ENCODE data around the gene SLIRP. TPM values are rescaled to one million over a fixed set of nuclear protein-coding genes. Genes with fewer than 3 reads are reported as not detected.
"Not testable (repeated sequence)": the region's sequence is repeated elsewhere in the genome, so short reads cannot be mapped to it uniquely, and the experiment has no call there.

SLIRP gene
- total RNA-seq = 45.3 TPM

DNA sequence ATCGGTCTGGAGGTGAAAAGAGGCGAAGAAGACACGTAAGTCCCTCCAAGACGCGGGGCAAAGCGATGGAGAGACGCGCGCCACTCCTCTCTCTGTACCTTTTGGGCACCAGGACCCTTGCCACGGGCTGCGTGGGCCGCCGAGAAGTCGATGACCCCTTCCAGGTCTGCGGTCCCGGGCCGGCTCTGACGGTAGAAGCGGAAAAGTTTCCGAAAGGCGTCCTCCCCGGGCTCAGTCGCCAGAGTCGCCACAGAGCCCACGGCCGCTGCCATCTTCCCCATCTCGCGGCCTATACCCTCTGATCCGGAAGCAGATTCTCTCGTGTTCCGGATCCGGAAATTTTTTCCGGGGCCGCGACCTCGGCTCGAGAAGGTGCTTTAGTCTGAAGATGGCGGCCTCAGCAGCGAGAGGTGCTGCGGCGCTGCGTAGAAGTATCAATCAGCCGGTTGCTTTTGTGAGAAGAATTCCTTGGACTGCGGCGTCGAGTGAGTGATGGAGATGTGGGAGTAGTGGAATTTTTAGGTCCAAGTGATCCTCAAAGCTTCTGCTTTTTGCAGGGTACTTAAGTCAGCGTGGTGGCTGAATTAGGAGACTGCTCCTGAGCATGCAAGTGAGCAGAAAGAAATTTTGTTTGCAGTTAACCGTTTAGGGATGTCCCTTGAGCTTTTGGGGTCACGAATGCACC is at the start of gene SLIRP, which contains the start of gene ALKBH1:
SLIRP (plus strand) TSS at position 380 of the 685 bp plus-strand sequence; CDS start at position 389, 9 bp downstream.
ALKBH1 (minus strand) TSS at position 300 of the 685 bp plus-strand sequence; CDS start at position 281, 19 bp downstream.
- peak; percentile 95 for DNase-seq

DNA sequence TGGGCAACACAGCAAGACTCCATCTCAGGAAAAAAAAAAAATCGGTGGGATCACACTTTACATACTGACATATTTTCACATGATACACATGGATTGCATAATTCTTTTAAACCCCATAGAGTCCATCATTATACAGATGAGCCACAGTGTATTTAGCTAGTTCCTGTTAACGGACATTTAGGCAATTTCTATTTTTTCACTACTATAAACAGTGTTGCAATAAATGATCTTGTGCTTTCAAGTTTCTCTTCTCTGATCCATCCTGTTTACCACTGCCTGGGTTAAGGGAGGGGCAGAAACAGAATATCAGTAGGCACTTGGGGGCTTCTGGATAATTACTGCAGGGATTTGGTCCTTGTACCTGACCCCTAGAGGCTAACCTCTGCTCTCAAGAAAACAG is 48.1 kb upstream of the SLIRP start:
- no peak for DNase-seq

DNA sequence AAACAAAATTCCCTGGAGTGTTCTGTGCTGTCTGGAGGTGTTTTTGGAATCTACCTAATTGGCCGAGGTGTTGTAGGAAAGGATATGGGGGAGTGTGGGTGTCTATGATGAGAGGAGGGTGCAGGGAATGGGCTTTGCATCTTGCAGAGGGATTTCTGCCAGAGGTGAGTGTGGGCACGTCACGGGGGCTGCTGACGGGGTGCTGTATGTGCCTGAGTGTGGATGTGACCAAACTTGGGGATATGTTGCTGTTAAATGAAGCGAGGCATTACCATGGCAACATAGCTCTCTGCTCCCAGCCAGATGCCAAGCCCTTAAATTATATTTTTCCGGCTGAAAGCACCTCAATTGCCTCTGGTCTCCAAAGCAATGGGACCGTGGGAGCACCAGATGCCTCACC is 47.1 kb upstream of the SLIRP start:
- peak; percentile 22 for DNase-seq

DNA sequence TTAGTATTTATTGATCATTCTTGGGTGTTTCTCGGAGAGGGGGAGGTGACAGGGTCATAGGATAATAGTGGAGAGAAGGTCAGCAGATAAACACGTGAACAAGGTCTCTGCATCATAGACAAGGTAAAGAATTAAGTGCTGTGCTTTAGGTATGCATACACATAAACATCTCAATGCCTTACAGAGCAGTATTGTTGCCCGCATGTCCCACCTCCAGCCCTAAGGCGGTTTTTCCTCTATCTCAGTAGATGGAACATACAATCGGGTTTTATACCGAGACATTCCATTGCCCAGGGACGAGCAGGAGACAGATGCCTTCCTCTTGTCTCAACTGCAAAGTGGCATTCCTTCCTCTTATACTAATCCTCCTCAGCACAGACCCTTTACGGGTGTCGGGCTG is 46.3 kb upstream of the SLIRP start:
- not testable (repeated sequence) for DNase-seq

DNA sequence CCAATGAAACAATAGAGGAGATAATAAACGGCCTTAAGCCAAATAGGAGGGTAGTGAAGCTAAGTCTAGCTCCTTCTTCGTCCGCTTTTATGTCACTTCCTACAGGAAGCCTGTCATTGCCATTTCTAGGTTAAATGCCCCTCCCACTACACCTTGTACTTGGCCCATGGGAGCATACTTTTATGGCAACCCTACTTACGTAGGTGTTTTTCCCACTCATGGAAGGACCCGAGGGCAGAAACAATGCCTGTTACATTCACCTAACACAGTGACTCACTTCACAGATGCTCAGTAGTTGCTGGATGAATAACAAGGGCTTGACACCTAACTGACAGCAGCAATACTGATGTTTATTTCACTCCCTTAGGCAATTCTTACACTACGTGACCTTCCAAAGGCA is 44.6 kb upstream of the SLIRP start:
- no peak for DNase-seq

DNA sequence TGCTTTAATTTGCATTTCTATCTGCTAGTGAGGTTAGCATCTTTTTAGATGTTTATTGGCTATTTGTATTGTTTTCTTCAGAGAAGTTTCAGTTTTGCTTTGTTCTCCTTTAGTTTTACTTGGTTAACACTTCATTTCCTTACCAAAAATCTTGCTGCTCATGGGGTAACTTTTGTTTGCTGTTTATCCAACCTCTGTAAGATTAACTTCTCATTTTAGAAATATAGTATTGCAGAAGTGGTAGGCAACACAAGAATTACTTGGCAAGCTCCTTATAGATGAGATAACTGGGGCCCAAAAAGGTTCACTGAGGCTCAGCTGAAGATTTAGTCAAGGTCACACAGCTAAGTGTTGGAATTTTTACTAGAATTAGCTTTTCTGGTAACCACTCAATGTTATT is 40.6 kb upstream of the SLIRP start:
- DNase-seq = no peak

DNA sequence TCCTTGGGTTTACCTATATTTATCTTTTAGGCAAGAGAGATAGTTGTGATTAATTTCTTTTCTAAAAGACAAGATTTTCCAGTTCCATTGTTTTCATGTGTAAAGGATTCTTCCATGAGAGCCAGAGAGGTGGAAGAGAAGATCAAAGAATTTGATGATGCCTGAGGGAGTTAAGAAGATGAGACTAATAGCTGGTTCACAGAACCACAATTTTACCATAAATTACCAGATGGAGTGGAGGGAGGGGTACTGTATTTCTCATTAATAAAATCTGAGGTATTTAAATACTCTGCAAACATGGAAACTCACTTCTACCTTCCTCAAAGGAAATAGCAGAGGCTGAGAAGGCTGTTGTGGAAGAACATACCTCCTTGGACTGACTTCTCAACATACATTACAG is 34.7 kb upstream of the SLIRP start:
- no peak for DNase-seq

DNA sequence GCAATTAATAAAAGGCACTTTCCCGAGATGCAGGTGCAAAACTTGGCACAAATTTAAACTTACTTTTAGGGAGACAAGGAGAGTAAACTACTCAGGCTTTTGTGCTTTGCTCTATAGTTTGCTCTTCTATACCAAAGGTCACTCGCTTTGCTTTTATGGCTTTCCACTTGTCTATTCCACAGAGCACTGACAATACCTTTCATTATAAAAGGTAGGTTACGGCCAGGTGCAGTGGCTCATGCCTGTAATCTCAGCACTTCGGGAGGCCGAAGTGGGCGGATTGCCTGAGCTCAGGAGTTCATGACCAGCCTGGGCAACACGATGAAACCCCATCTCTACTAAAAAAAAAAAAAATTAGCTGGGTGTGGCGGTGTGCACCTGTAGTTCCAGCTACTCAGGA is 33.0 kb upstream of the SLIRP start:
- DNase-seq = no peak

DNA sequence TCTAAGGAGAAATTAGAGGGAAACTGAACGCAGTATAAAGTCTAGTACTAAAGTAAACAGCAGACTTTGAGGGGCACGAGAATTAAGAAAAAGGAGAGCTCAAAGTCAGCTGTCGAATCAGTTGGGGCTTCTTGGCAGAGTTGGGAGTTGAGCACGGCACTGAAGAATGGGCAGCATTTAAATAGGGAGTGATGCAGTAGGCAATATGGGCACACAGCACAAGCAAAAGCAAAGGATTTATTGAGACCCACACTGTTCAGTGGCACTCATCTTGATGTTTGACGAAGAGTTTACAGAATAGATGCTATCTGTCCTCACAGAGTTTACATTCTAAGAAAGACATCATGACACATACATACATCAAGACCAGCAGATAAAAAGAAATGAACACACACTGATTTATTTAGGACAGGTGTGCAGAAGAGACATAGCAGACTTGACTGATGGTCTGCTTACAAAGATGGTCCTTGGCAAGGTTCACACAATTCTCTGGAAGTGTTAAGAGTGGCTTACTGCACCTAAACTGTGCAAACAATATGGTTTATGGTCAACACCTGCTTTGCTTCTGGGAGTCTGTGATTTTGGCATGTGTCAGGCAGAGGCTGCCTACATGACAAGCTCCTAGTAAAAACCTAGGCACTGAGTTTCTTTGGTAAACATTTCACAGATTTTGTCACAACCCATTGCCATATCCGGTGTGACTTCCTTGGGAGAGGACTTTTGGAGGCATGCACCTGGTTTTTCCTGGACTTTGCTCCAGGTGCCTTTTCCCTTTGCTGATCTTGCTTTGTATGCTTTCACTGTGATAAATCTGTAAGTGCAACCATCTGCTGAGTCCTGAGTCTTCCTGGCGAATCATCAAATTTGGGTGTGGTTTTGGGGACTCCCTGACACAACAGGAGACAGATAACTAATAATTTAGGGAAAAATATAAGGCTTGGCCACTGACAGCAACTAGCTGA is 26.4 kb upstream of the SLIRP start:
- no peak for DNase-seq

DNA sequence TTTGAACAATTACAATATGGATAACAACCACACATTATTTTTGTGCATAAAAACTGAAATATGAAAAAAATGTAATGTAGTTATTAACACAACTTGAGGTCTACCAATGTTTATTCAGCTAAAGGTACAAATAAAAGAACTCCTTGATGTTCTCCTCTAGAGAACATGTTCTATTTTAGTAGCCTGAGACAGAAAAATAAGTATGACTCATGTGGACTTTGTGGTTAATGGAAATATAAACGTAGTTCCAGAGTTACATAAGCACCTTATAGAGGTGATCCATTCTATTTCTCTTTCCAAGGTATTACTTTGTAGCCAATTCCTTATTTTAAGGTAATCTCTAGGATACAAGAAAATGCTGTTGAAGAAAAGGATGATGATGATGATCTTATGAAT is 25.7 kb upstream of the SLIRP start:
- no peak for DNase-seq

DNA sequence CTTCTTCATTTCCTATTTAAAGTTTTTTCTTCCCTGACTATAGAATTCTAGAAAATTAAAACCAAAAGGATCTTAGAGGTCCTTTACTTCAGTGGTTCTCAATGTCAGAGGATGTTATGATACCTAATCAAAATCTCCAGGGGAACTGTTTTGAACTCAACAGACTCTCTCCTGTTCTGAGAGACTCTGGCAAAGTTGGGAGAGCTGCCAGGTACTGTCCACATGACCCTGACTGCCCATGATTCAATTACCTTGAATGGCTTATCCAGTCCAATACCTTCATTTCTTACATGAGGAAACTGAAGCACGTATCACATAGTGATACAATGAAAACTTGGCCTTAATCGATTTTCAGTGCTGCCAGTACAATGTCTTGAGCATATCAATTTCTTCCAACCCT is 16.6 kb upstream of the SLIRP start:
- DNase-seq = no peak

DNA sequence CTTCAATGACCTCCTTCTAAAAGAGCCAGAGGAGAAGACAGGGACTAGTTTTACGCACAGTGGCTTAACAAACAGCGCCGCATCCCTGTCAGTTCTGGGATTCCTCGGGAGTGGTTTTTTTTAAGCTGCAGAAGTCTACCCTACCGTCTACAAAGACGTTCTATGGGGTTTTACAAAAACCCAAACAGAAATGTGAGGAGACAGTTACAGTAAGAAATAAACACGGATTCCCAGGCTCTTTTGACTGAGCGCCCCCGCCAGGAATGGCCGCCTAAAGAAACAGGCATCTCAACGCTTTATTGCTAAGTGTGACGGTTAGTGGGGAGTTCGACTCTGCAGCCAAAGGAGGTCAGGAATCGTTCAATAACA is 564 bp upstream of the SLIRP start:
- DNase-seq = peak; percentile 53

DNA sequence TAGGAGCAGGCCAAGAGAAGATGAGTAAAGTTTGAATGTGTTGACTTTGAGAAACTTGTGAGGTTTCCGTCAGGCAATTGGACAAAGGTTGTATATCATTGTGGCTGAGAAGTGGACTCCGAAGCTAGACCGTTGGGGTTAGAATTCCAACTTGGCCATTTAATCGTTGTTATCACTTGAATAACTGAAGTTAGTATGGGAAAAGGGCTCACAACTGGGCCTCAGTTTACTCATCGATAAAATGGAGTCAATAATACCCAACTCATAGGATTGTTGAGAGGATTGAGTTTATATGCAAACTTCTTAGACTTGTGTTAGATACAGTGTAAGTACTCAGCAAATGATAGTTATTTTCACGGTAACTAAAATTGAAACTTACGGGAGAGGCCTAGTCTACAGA is 846 bp downstream of the SLIRP start:
- no peak for DNase-seq

DNA sequence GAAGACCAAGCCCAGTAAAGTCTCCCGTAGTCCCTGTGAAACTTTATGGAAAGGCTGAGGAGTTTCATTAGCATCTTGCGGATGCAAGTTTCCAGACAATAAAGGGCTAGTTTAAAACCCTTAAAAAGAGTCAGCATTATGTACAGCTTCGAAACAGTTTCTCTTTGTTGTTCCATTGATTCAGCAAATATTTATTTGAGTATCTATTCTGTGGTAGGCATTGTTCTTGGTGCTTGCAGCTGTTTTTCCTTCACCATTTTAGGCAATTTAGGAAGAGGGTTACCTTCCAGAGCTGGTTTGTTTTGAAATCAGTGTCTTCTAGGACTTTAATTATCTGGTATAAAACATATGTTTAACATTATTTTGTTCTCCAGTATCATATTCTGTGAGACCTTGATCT is 1.5 kb downstream of the SLIRP start:
- DNase-seq = no peak

DNA sequence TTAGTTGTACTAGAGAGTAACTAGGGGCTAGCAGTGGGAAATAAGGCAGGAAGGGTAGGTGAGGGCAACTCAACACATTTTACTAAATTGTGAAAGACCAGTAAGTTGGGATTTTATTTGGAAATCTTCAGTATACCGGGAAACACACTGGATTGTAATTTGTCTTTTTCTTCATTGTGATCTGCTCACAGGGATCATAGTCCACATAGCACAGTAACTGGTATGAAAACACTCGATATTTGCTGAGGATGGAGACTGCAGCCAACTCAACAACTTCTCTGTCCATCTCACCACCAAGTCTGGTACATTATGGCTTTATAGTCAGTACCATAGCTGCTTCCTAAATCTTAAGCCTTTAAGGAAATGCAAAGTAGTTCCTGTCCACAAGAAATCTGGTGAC is 2.5 kb downstream of the SLIRP start:
- DNase-seq = no peak

DNA sequence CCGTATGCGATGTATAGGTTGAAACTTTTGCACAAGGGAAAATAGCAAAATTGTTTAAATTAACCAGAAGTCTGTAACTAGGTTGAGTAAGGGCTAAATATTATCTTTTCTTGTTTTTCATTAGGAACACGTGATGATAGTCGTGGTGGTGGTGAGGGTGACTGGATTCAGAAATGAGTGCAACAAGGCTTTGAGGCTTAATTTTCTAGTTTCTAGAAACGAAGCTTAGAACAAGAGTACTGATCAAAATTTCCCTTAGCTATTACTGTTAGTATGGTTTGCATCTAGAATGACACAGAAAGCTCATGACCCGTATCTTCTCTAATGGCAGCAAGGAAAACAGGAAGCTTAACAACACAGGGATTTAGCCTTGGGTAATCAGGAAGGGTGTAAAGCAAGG is 7.0 kb downstream of the SLIRP start:
- no peak for DNase-seq

DNA sequence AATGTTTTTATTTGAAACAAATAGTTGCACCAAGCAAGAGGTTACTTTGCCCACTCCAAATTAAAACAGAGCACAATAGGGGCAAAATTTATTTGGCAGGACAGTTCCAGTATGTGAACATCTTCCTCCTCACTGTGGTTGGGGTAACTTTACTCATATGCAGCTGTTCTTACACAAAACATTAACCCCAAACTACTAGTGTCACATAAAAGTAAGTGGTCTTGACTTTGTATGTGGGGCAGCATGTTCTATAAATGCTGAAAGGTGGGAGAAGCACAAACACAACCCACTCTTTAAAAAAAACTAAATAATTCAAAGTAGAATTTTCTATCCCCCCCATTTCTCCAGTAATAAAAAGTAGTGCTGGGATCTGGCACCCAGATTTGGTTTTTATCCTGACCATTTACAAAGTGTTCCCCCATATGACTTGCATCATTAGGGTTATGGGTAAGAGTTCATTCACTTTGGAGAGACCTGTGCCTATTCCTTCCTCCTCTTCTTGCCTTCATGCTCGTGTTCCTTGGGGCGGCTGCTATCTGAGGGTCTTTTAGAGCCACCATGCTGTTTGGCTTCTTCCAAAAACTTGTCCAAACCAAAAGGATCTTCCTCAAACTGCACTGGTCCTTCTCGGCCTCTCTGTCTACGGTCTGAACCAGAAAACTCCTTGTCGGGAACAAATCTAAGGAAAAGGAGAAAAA is 9.9 kb downstream of the SLIRP start:
- no peak for DNase-seq

DNA sequence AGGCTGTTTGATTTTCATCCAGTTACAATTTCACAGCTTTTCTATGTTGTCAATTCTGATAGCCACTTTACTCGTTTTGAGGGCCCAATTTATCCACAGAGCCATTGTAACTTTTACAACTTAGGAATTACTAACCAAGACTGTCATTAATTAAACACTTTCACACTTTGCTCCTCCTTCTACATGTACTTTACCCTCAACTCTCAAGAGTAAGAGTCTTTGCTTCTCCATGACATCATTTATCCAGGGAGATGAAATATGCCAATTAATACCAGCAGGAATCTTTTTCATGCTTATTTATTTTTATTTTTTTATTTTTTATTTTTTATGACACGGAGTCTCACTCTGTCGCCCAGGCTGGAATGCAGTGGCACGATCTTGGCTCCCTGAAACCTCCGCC is 13.5 kb downstream of the SLIRP start:
- no peak for DNase-seq

DNA sequence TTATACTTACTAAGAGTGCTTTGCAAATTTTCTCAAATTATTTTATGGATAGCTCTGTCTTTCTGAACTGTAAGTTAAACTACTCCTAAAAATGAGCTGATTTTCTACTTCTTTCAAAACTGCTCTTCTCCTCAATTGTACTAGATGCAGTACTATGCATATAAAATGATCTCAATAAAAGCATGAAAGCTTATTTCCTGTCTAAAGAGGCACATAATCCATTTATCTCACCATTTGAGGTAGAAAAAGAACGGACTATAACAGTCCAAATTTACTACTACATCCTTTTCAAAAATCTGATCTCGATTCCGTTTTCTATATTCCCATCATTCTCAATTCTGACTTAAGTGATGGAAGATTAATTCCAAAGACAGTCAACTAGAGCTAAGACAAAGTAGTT is 14.4 kb downstream of the SLIRP start:
- no peak for DNase-seq

DNA sequence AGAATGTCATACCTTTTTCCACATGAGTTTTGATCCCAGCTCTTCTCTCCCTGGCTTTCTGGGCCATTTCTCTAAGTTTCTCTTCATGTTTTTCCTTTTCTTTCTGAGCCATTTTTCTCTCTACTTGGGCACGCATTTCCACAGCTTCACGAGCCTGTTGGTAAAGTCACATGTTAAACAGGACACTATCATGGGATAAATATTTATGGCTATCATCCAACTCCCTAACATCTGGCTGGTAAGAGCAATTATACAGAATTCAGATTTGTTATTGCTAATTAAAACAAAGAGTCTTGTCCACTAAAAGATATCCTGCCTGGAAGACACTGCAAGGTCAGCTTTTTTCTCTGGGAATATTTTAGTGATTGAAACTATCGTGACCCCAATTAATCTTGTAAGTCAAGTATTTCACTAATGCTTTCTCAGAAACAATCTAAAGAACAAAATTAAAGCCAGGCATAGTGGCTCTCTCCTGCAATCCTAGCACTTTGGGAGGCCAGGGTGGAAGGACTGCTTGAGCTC is 23.1 kb downstream of the SLIRP start:
- no peak for DNase-seq

DNA sequence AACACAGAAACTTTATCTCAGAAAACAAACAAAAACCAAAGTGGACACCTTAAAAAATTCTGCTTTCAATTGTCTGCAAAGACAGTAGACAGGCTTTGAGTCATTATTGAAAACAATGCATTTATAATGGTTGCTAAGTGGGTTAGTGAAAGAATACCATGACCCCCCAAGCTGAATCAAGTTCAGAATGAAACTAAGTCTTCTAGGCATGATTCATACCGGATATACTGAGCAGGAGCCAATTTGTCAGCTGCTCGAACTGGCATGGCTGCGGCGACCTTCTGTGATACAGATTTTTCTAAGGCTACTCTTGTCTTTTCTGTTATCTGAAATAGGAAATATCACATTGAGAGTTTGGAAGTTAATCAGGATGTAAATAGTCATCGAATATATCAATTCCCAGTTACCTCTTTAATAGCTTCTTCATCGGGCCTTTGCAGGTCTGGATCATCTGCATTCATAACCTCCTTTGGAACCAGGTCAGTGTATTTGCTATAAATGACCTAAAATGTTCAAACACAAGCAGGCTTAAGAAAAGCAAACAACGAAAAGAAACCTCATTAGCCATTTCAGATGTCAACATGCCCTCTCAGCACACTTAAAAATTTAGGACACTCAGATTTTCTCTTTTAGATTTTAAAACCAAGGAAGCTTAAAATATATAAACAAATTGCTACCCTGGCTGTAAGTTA is 30.8 kb downstream of the SLIRP start:
- DNase-seq = no peak

DNA sequence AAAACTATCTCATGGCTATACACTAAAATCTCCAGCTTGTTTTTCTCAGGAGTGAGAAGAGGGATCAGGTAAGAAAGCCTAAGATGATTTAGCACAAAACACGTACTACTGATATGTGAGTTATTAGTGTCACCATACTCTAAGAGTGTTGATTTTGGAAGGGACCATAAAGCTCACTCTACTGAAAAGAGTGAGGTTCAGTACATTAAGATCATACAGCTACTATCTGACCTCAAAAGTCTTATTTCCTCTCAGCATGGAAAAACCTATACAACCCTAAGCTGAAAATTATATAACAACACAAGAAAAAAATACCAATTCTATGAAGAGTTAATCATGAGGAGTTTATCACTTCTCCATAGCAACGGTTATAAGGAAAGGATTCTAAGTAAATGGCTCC is 33.5 kb downstream of the SLIRP start:
- no peak for DNase-seq

All from tongue (tissue), 2 donors.